T-cell (primary cell): ENCODE data around the gene COL15A1. TPM values are rescaled to one million over a fixed set of nuclear protein-coding genes. Genes with fewer than 3 reads are reported as not detected.
"Not testable (repeated sequence)": the region's sequence is repeated elsewhere in the genome, so short reads cannot be mapped to it uniquely, and the experiment has no call there.

ENCODE experiments used
- ATAC-seq, 4 experiments: fragments of 200-7000 bp in 3 of 4; fragments of 150-1000 bp in 1 of 4; cut with Tn5 transposase; replicated peaks in 1 of 4; 1 replicate in 3 of 4; 2 replicates in 1 of 4; pipeline ENCODE4 v1.10.0; 2021; ENCODE audit warnings: moderate library complexity in 3 of 4, mild to moderate bottlenecking in 2 of 4, moderate number of reproducible peaks in 1 of 4
- CTCF ChIA-PET, 2 donors: fragments of 300-600 bp; sonication (Branson Sonifier 250); formaldehyde crosslinking; loops; one replicate each; lab custom pipeline; 2022; ENCODE audit warnings: antibody characterized with exemption in 2 of 2; lab: Charles Lee
- POLR2A ChIA-PET, 2 donors: fragments of 300-600 bp; sonication (Branson Sonifier 250); formaldehyde crosslinking; loops; one replicate each; lab custom pipeline; 2022; ENCODE audit warnings: antibody characterized with exemption in 2 of 2; lab: Charles Lee
- DNase-seq, 35 experiments: peaks; one replicate each; pipeline versions ENCODE4 v3.0.0 to v3.0.0-alpha.2; 2013 to 2023
- H3K27ac ChIP-seq: one replicate; pipeline ENCODE4 v1.5.1; 2013; ENCODE audit warnings: low read length
- H3K27me3 ChIP-seq, 2 experiments: replicated peaks in 1 of 2; 1 replicate in 1 of 2; 2 replicates in 1 of 2; pipeline versions ENCODE4 v1.6.1 to v1.7.0; 2013; ENCODE audit warnings: low read length in 1 of 2, mixed read lengths in 1 of 2; ENCODE audit not compliant: control insufficient read depth in 2 of 2, insufficient read depth in 2 of 2; ENCODE audit errors: extremely low read depth in 1 of 2
- H3K36me3 ChIP-seq, 2 donors: 1 replicate in 1 of 2; 2 replicates in 1 of 2; pipeline versions ENCODE4 v1.6.1 to v1.7.0; 2013; ENCODE audit warnings: low read length in 1 of 2; ENCODE audit not compliant: control insufficient read depth in 2 of 2, insufficient read depth in 1 of 2; ENCODE audit errors: extremely low read depth in 1 of 2
- H3K4me1 ChIP-seq, 2 experiments: 1 replicate in 1 of 2; 2 replicates in 1 of 2; pipeline versions ENCODE4 v1.6.1 to v1.7.0; 2013; ENCODE audit warnings: low read length in 2 of 2, mixed read lengths in 1 of 2; ENCODE audit not compliant: insufficient read depth in 2 of 2, control insufficient read depth in 1 of 2; ENCODE audit errors: extremely low read depth in 1 of 2
- H3K4me3 ChIP-seq, 2 donors: 1 replicate in 1 of 2; 2 replicates in 1 of 2; pipeline versions ENCODE4 v1.5.1 to v1.7.0; 2013; ENCODE audit warnings: mild to moderate bottlenecking in 2 of 2, low read length in 1 of 2, moderate library complexity in 1 of 2; ENCODE audit not compliant: control insufficient read depth in 1 of 2; ENCODE audit errors: extremely low read depth in 1 of 2
- H3K9me3 ChIP-seq: 2 replicates; pipeline ENCODE4 v1.7.0; 2013
- H3K27ac Mint-ChIP-seq, 2 donors: one replicate each; pipeline ENCODE4 v1.8.0; 2020 to 2021; ENCODE audit warnings: mild to moderate bottlenecking in 2 of 2, mixed read lengths in 2 of 2
- H3K27me3 Mint-ChIP-seq, 2 donors: one replicate each; pipeline ENCODE4 v1.8.0; 2021 to 2022; ENCODE audit warnings: mixed read lengths in 2 of 2
- H3K36me3 Mint-ChIP-seq: one replicate; pipeline ENCODE4 v1.8.0; 2021; ENCODE audit warnings: mixed read lengths
- H3K4me1 Mint-ChIP-seq, 3 donors: one replicate each; pipeline ENCODE4 v1.8.0; 2020 to 2022; ENCODE audit warnings: mixed read lengths in 3 of 3, mild to moderate bottlenecking in 1 of 3
- H3K4me3 Mint-ChIP-seq, 3 donors: one replicate each; pipeline ENCODE4 v1.8.0; 2020 to 2022; ENCODE audit warnings: mild to moderate bottlenecking in 3 of 3, mixed read lengths in 3 of 3, moderate library complexity in 3 of 3
- H3K9me3 Mint-ChIP-seq, 3 donors: one replicate each; pipeline ENCODE4 v1.8.0; 2020 to 2022; ENCODE audit warnings: mixed read lengths in 3 of 3
- WGBS: methylation state at CpG from one replicate; pipeline ENCODE4 v1.1.5; 2013; ENCODE audit warnings: missing lambda C conversion rate; ENCODE audit not compliant: insufficient coverage; 5-methylcytosine and 5-hydroxymethylcytosine counted together
- total RNA-seq, 35 experiments: library from RNA in 6 of 35; stranded (reverse) in 6 of 35; fragments of 120-200 nt in 1 of 35; gene quantifications; one replicate each; pipeline versions ENCODE4 v1.2.1 to v1.2.4 and lab custom pipeline; 2013 to 2026

Gene COL15A1
- total RNA-seq, 5 donors from 2014 or later (not counting 1 experiment from before 2014, with no cell fraction given): 0.15 to 0.20 (median 0.19) TPM; not detected in 2

DNA sequence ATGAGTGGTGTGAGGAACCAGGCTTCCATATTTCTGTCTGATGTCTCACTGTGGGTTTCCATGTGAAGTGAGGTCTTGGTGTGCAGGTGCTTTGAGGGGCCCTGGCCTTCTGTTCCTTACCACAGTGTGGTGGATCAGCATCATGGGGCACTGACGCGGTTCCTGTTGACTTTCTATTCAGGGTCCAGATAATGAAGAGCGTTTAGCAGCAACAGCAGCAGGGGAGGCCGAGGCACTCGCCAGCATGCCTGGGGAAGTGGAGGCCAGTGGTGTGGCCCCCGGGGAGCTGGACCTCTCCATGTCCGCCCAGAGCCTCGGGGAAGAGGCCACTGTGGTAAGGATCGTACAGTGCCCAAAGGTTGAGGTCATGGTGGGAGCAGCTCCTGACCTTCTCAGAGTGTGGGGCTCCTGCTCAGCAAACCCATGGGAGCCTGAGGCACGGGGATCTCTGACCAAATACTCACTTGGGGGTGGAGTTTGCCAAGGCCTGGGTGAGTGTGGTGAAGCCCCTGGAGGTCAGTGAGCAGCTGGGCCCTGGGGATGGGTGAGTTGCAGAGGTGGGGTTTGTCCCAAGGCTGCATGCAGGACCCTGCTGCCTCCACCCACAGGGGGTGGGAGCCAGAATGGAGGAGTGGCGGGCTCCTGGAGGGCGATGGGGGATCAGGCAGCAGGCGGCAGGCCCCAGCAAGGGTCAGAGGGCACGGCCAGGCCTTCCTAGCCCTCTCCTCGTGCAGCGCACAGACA lies 61.2 kb downstream of the COL15A1 start:
- Histone ChIP-seq H3K9me3 (no peaks in the 10 kb centered on the region), H3K4me1 (peaks cover 10 to 11% of the 10 kb centered on the region in 2 experiments), H3K27me3 (no peaks in the 10 kb centered on the region), H3K27ac (no peak overlapping the region), H3K4me3 (no peak overlapping the region), H3K36me3 (no peaks in the 10 kb centered on the region)
- Mint-ChIP-seq H3K9me3 (peaks cover 0 to 1% (median 0%) of the 10 kb centered on the region in 3 donors), H3K4me3 (no peak overlapping the region), H3K27ac (no peak overlapping the region), H3K27me3 (no peaks in the 10 kb centered on the region), H3K36me3 (peaks cover under 1% of the 10 kb centered on the region), H3K4me1 (peaks cover 16 to 22% (median 21%) of the 10 kb centered on the region in 3 donors)
- ChIA-PET POLR2A (no interaction called here), CTCF (interaction anchor here in 1 of 2 donors (2.6 kb wide), 1 partner anchor 136 kb away, joined by 12 read pairs; no protein-coding TSS in a partner anchor)
- no peak for ATAC-seq
- 91% methylated on average over 15 of the region's 16 CpGs for WGBS
- no peak for DNase-seq

DNA sequence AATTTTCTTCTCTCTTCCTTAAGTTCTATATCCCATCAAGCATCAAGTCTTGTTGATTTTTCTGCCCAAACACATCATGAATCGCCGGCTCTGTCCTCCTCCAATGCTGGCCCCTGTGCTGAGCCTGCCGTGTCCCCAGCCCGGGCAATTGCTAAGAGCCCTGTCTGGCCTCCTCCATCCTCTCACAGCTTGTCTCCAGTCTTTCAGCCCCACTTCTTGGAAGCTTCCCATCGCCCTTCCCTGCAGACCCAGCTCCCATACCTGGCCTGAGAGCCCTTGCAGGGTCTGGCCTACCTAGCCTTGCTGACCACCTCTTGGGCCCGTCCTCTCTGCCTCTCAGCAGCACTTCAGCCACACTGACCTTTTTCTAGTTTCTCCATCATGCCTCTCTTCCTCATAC lies 61.9 kb downstream of the COL15A1 start:
- Mint-ChIP-seq H3K27ac (no peak overlapping the region), H3K4me3 (no peak overlapping the region), H3K4me1 (peaks cover 12 to 18% (median 17%) of the 10 kb centered on the region in 3 donors), H3K36me3 (peaks cover 4% of the 10 kb centered on the region), H3K27me3 (no peaks in the 10 kb centered on the region), H3K9me3 (peaks cover under 1 to 5% (median 4%) of the 10 kb centered on the region in 3 donors)
- ChIA-PET CTCF (interaction anchor here in 1 of 2 donors (2.6 kb wide), 1 partner anchor 135 kb away, joined by 12 read pairs; no protein-coding TSS in a partner anchor), POLR2A (no interaction called here)
- no peak overlapping the region for H3K27ac ChIP-seq
- no peak for DNase-seq
- H3K4me3 ChIP-seq: no peak overlapping the region
- no peaks in the 10 kb centered on the region for H3K27me3 ChIP-seq
- ATAC-seq: no peak
- H3K4me1 ChIP-seq: peaks cover 8 to 10% of the 10 kb centered on the region in 2 experiments
- no peaks in the 10 kb centered on the region for H3K9me3 ChIP-seq
- H3K36me3 ChIP-seq: no peaks in the 10 kb centered on the region
- 89% methylated on average over 6 of the region's 6 CpGs for WGBS

GRCh38 chr9:99006511-99006910 lies 62.8 kb downstream of the COL15A1 start:
- ChIA-PET POLR2A (no interaction called here), CTCF (interaction anchor here in 1 of 2 donors (2.6 kb wide), 1 partner anchor 134 kb away, joined by 12 read pairs; no protein-coding TSS in a partner anchor)
- H3K9me3 Mint-ChIP-seq: peaks cover 2 to 9% (median 4%) of the 10 kb centered on the region in 3 donors
- no peak overlapping the region for H3K27ac Mint-ChIP-seq
- WGBS: no CpG with 5 or more reads among the region's 1 CpG
- peaks cover 3 to 9% (median 8%) of the 10 kb centered on the region in 3 donors for H3K4me1 Mint-ChIP-seq
- Histone ChIP-seq H3K27ac (no peak overlapping the region), H3K36me3 (no peaks in the 10 kb centered on the region), H3K9me3 (no peaks in the 10 kb centered on the region), H3K4me3 (no peak overlapping the region), H3K27me3 (no peaks in the 10 kb centered on the region), H3K4me1 (peaks cover 3% of the 10 kb centered on the region in 2 experiments)
- no peak for DNase-seq
- no peak overlapping the region for H3K4me3 Mint-ChIP-seq
- ATAC-seq: no peak
- H3K27me3 Mint-ChIP-seq: no peaks in the 10 kb centered on the region
- H3K36me3 Mint-ChIP-seq: peaks cover 4% of the 10 kb centered on the region

GRCh38 chr9:99006979-99007378 lies 63.3 kb downstream of the COL15A1 start:
- Histone ChIP-seq H3K27me3 (no peaks in the 10 kb centered on the region), H3K9me3 (no peaks in the 10 kb centered on the region), H3K27ac (no peak overlapping the region), H3K36me3 (no peaks in the 10 kb centered on the region), H3K4me3 (no peak overlapping the region), H3K4me1 (peaks cover 3% of the 10 kb centered on the region in 2 experiments)
- WGBS: 80% methylated on average over 1 of the region's 2 CpGs
- peaks cover 0 to 6% (median 5%) of the 10 kb centered on the region in 3 donors for H3K4me1 Mint-ChIP-seq
- H3K27ac Mint-ChIP-seq: no peak overlapping the region
- CTCF ChIA-PET: no interaction called here
- ATAC-seq (no peak), DNase-seq (no peak)
- H3K27me3 Mint-ChIP-seq: no peaks in the 10 kb centered on the region
- peaks cover 2 to 9% (median 4%) of the 10 kb centered on the region in 3 donors for H3K9me3 Mint-ChIP-seq
- H3K36me3 Mint-ChIP-seq: peaks cover 4% of the 10 kb centered on the region
- POLR2A ChIA-PET: no interaction called here
- H3K4me3 Mint-ChIP-seq: no peak overlapping the region

- H3K4me3 Mint-ChIP-seq: no peak overlapping the region
- Histone ChIP-seq H3K27me3 (no peaks in the 10 kb centered on the region), H3K9me3 (no peaks in the 10 kb centered on the region), H3K27ac (no peak overlapping the region), H3K4me3 (no peak overlapping the region), H3K4me1 (peaks cover 3 to 5% of the 10 kb centered on the region in 2 experiments), H3K36me3 (no peaks in the 10 kb centered on the region)
- ATAC-seq (no peak), DNase-seq (no peak)
- peaks cover 3 to 7% (median 7%) of the 10 kb centered on the region in 3 donors for H3K4me1 Mint-ChIP-seq
- ChIA-PET POLR2A (no interaction called here), CTCF (no interaction called here)
- peaks cover 2 to 13% (median 4%) of the 10 kb centered on the region in 3 donors for H3K9me3 Mint-ChIP-seq
- H3K27me3 Mint-ChIP-seq: no peaks in the 10 kb centered on the region
- H3K36me3 Mint-ChIP-seq: peaks cover 4% of the 10 kb centered on the region
- no peak overlapping the region for H3K27ac Mint-ChIP-seq
Observed at GRCh38 chr9:99008203-99008602, 64.5 kb downstream of the COL15A1 start.

DNA sequence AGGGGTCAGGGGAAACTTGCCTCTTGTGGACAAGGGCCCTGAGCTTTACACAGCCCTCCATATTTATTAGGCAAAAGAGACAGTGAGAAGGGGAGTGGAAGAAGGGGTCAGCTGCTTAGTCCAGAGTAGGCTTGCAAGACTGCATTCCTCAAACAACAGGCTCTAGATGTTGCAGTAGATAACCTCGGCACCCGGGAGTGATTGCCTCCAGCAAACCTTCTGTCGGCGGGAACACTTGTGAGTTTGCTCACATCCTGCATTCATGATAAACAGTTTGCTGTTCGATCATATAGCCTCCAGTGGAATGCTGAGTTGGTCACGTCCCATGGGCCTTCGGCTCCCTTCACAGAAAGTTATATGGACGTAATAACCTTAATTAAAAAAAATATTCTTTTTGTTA lies 66.7 kb downstream of the COL15A1 start:
- POLR2A ChIA-PET, H3K4me3 ChIP-seq, H3K4me3 Mint-ChIP-seq, H3K9me3 ChIP-seq, H3K27ac ChIP-seq, H3K27me3 Mint-ChIP-seq, ATAC-seq, H3K27me3 ChIP-seq, H3K36me3 ChIP-seq, H3K27ac Mint-ChIP-seq, DNase-seq, H3K36me3 Mint-ChIP-seq: not testable (repeated sequence)
- 89% methylated on average over 5 of the region's 8 CpGs for WGBS
- peaks cover 2 to 13% (median 4%) of the 10 kb centered on the region in 3 donors for H3K9me3 Mint-ChIP-seq
- peaks cover 19 to 23% (median 21%) of the 10 kb centered on the region in 3 donors for H3K4me1 Mint-ChIP-seq
- CTCF ChIA-PET: interaction anchor here in 1 of 2 donors (0.7 kb wide), 1 partner anchor 110 kb away, joined by 3 read pairs; no protein-coding TSS in a partner anchor
- peaks cover 15 to 19% of the 10 kb centered on the region in 2 experiments for H3K4me1 ChIP-seq
